ENCODE measurements around the gene IL32.
"Not testable (repeated sequence)": the region's sequence is repeated elsewhere in the genome, so short reads cannot be mapped to it uniquely, and the experiment has no call there.

IL32 gene

DNA sequence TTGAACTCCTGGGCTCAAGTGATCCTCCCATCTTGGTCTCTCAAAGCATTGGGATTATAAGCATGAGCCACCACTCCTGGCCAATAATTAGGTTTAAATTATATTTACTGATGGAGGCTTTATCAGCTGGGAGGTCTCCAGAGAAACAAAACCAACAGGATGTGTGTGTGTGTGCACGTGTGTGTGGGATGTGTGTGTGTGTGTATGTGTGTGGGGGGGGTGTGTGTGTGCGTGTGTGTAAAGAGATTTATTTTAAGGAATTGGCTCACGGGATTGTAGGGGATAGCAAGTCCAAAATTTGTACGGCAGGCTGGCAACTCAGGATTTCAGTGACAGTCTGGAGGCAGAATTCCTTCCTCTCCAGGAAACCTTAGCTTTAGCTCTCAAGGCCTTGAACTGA, 14.4 kb upstream of the IL32 start:
- no peak overlapping the region for H3K4me3 ChIP-seq (ENCODE audit: low read length)
- H3K9ac ChIP-seq (ENCODE audit: low read length), result no peak overlapping the region
- no peaks in the 10 kb centered on the region for H3F3A ChIP-seq (ENCODE audit: insufficient read depth, low read length)
- H3K4me1 ChIP-seq (ENCODE audit: low read length), result 0 out of 2 replicates have a peak, but pooled peaks cover 1% of the 10 kb centered on the region
- H3K4me2 ChIP-seq (ENCODE audit: low read depth, low read length), result no peak overlapping the region
- H3K9me3 ChIP-seq (replicated peaks; ENCODE audit: insufficient read depth, low read length), result no peaks in the 10 kb centered on the region
- H3K36me3 ChIP-seq (replicated peaks; ENCODE audit: insufficient read depth, low read length), result no peaks in the 10 kb centered on the region
- no peak overlapping the region for H3K27ac ChIP-seq (ENCODE audit: low read length)
- no peak for TF ChIP-seq EZH2phosphoT487 (IDR thresholded peaks at IDR 0.05; ENCODE audit: low read length)
- TF ChIP-seq EZH2 (optimal IDR thresholded peaks at IDR 0.05; ENCODE audit: low read depth, low read length), result no peak
- TF ChIP-seq CTCF (IDR thresholded peaks at IDR 0.05; ENCODE audit: low read length), result no peak
- H2AFZ ChIP-seq (ENCODE audit: low read length), result no peak overlapping the region
- peaks cover 69% of the 10 kb centered on the region for H3K27me3 ChIP-seq (replicated peaks; ENCODE audit: insufficient read depth, low read length)
- no peak for DNase-seq
- no peaks in the 10 kb centered on the region for H4K20me1 ChIP-seq (ENCODE audit: insufficient read depth, low read length)
- H3K79me2 ChIP-seq (ENCODE audit: low read length), result no peaks in the 10 kb centered on the region
- H3K9me2 ChIP-seq (replicated peaks; ENCODE audit: insufficient read depth, low read length), result no peaks in the 10 kb centered on the region

DNA sequence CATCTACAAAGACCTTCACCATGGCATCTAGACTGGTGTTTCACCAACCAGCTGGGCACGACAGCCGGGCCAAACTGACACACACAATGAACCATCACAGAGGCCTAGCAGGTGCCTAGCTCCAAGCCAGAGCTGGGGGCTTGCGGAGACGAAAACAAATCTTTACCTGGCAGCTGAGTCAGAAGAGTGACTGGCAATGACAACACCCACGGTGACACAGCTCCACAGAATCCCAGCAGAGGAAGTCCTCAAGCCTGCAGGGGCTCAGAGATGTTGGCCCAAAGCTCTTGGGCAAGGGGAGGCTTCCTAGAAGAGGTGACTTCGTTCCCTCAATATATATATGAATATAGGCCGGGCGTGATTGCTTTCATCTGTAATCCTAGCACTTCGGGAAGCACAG, 13.9 kb upstream of the IL32 start:
- no peaks in the 10 kb centered on the region for H3K79me2 ChIP-seq (ENCODE audit: low read length)
- TF ChIP-seq EZH2phosphoT487 (IDR thresholded peaks at IDR 0.05; ENCODE audit: low read length), result no peak
- no peak for TF ChIP-seq EZH2 (optimal IDR thresholded peaks at IDR 0.05; ENCODE audit: low read depth, low read length)
- no peak for TF ChIP-seq CTCF (IDR thresholded peaks at IDR 0.05; ENCODE audit: low read length)
- H4K20me1 ChIP-seq (ENCODE audit: insufficient read depth, low read length), result no peaks in the 10 kb centered on the region
- H3K9me2 ChIP-seq (replicated peaks; ENCODE audit: insufficient read depth, low read length), result no peaks in the 10 kb centered on the region
- no peaks in the 10 kb centered on the region for H3F3A ChIP-seq (ENCODE audit: insufficient read depth, low read length)
- H3K4me1 ChIP-seq (ENCODE audit: low read length), result no peaks in the 10 kb centered on the region
- H3K27me3 ChIP-seq (replicated peaks; ENCODE audit: insufficient read depth, low read length), result peaks cover 69% of the 10 kb centered on the region
- H3K4me3 ChIP-seq (ENCODE audit: low read length), result no peak overlapping the region
- H3K36me3 ChIP-seq (replicated peaks; ENCODE audit: insufficient read depth, low read length), result no peaks in the 10 kb centered on the region
- H2AFZ ChIP-seq (ENCODE audit: low read length), result no peak overlapping the region
- no peak overlapping the region for H3K9ac ChIP-seq (ENCODE audit: low read length)
- no peak for DNase-seq
- H3K27ac ChIP-seq (ENCODE audit: low read length), result no peak overlapping the region
- no peak overlapping the region for H3K4me2 ChIP-seq (ENCODE audit: low read depth, low read length)
- H3K9me3 ChIP-seq (replicated peaks; ENCODE audit: insufficient read depth, low read length), result no peaks in the 10 kb centered on the region

DNA sequence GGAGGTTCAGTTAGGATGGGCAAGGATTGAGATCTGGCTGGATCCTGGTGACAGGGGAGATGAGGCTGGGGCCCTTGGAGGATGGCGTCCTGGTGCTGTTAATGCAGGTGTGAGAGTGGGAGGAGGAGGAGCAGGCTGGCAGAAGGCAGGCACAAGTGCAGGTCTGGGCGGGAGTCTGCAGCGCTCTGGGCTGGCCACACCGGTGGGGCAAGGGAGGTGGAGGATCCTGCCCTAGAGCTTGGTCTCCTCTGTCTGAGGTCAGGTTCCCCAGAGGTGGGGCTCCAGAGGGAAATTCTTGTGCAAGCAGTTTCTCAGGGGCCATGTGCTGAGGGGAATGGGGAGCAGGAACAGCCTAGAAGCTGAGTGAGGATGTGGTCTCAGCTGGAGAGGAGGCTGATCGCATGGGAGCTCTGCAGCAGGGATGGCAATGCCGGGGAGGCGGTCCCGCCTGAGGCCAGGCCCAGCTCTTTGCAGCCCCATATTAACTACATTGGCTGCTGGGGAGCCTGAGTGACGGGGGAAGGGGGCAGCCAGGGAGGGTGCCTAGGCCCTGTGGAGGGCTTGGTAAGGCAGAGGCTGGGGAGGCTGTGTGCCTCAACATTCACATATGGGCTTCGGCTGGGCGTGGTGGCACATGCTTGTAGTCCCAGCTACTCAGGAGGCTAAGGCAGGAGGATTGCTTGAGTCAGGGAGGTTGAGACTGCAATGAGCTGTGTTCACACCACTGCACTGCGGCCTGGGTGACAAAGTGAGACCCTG, 12.7 kb upstream of the IL32 start:
- H3K27ac ChIP-seq (ENCODE audit: low read length); H3K9ac ChIP-seq (ENCODE audit: low read length); H3K4me3 ChIP-seq (ENCODE audit: low read length); H4K20me1 ChIP-seq (ENCODE audit: insufficient read depth, low read length); H3K36me3 ChIP-seq (replicated peaks; ENCODE audit: insufficient read depth, low read length); H3K4me1 ChIP-seq (ENCODE audit: low read length); H2AFZ ChIP-seq (ENCODE audit: low read length); H3K79me2 ChIP-seq (ENCODE audit: low read length); H3K9me3 ChIP-seq (replicated peaks; ENCODE audit: insufficient read depth, low read length); H3K9me2 ChIP-seq (replicated peaks; ENCODE audit: insufficient read depth, low read length); DNase-seq; H3K4me2 ChIP-seq (ENCODE audit: low read depth, low read length); H3F3A ChIP-seq (ENCODE audit: insufficient read depth, low read length): not testable (repeated sequence)
- H3K27me3 ChIP-seq (replicated peaks; ENCODE audit: insufficient read depth, low read length), result peaks cover 68% of the 10 kb centered on the region

GRCh38 chr16:3053330-3053710, 12.1 kb upstream of the IL32 start:
- peaks cover 68% of the 10 kb centered on the region for H3K27me3 ChIP-seq (replicated peaks; ENCODE audit: insufficient read depth, low read length)
- H4K20me1 ChIP-seq (ENCODE audit: insufficient read depth, low read length); H3F3A ChIP-seq (ENCODE audit: insufficient read depth, low read length); H3K4me3 ChIP-seq (ENCODE audit: low read length); H3K27ac ChIP-seq (ENCODE audit: low read length); DNase-seq; H3K9me3 ChIP-seq (replicated peaks; ENCODE audit: insufficient read depth, low read length); H3K79me2 ChIP-seq (ENCODE audit: low read length); H3K4me1 ChIP-seq (ENCODE audit: low read length); H3K4me2 ChIP-seq (ENCODE audit: low read depth, low read length); H3K36me3 ChIP-seq (replicated peaks; ENCODE audit: insufficient read depth, low read length); H3K9ac ChIP-seq (ENCODE audit: low read length); H2AFZ ChIP-seq (ENCODE audit: low read length); H3K9me2 ChIP-seq (replicated peaks; ENCODE audit: insufficient read depth, low read length): not testable (repeated sequence)
